HFFc6 (cell line): ENCODE results near the gene IFITM10. TPM values are rescaled to one million over a fixed set of nuclear protein-coding genes. Genes with fewer than 3 reads are reported as not detected.

Source experiments
- DNase-seq: peaks from one replicate; pipeline ENCODE4 v3.0.0-alpha.2; 2018
- H3K27ac Mint-ChIP-seq: 2 replicates; pipeline ENCODE4 v1.8.0; 2020; ENCODE audit warnings: mild to moderate bottlenecking, mixed read lengths
- H3K27me3 Mint-ChIP-seq: 2 replicates; pipeline ENCODE4 v1.8.0; 2021; ENCODE audit warnings: mild to moderate bottlenecking, moderate library complexity, mixed read lengths; ENCODE audit not compliant: insufficient read depth
- H3K36me3 Mint-ChIP-seq: 2 replicates; pipeline ENCODE4 v1.8.0; 2021; ENCODE audit warnings: low read depth, mixed read lengths
- H3K4me1 Mint-ChIP-seq: 2 replicates; pipeline ENCODE4 v1.8.0; 2020; ENCODE audit warnings: low read depth, mixed read lengths
- H3K4me3 Mint-ChIP-seq: 2 replicates; pipeline ENCODE4 v1.8.0; 2020; ENCODE audit warnings: mild to moderate bottlenecking, moderate library complexity, mixed read lengths
- H3K9me3 Mint-ChIP-seq: 2 replicates; pipeline ENCODE4 v1.8.0; 2020; ENCODE audit warnings: mild to moderate bottlenecking, mixed read lengths
- total RNA-seq, 6 experiments: library from RNA; stranded (reverse); fragmentation: NEBNext Ultra II Directional; extraction: Animal tissue kit (Norgen Biotek cat#: 25700); gene quantifications; 2 replicates in 1 of 6; 3 replicates in 5 of 6; pipeline ENCODE4 v1.2.3, GENCODE V29; 2021
- TF ChIP-seq, protein P1 (sequence below): fragments of 200-600 bp; sonication (generic); IDR thresholded peaks from 2 replicates; pipeline ENCODE4 v1.5.0; 2021; ENCODE audit warnings: antibody characterized with exemption, mild to moderate bottlenecking

IFITM10 gene
- total RNA-seq, 6 experiments from 2014 or later, result 0.21 to 0.71 (median 0.45) TPM

- 0 out of 2 replicates have a peak, but pooled peaks cover 6% of the 10 kb centered on the region for H3K4me1 Mint-ChIP-seq
Observed at GRCh38 chr11:1755692-1756561, 5.5 kb upstream of the IFITM10 start.

DNA sequence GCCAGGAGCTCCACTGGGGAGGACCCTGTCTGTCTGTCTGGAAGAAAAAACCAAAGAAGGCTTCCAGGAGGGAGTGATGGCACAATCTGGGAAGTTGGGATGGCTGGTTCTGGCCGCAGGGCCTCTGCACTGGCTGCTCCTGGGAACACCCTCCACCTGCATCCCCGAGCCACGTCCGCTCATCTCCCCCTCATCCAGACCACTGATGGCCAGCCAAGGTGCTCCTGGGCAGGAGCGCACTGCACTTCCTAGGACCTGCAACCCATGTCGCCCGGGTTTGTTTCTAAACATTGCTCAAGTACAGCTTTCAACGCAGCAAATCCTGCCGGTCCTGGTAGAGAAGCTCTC is 4.9 kb upstream of the IFITM10 start:
- TF ChIP-seq, protein P1, sequence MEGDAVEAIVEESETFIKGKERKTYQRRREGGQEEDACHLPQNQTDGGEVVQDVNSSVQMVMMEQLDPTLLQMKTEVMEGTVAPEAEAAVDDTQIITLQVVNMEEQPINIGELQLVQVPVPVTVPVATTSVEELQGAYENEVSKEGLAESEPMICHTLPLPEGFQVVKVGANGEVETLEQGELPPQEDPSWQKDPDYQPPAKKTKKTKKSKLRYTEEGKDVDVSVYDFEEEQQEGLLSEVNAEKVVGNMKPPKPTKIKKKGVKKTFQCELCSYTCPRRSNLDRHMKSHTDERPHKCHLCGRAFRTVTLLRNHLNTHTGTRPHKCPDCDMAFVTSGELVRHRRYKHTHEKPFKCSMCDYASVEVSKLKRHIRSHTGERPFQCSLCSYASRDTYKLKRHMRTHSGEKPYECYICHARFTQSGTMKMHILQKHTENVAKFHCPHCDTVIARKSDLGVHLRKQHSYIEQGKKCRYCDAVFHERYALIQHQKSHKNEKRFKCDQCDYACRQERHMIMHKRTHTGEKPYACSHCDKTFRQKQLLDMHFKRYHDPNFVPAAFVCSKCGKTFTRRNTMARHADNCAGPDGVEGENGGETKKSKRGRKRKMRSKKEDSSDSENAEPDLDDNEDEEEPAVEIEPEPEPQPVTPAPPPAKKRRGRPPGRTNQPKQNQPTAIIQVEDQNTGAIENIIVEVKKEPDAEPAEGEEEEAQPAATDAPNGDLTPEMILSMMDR, result no peak
- H3K9me3 Mint-ChIP-seq, result no peaks in the 10 kb centered on the region
- no peak for DNase-seq
- H3K27me3 Mint-ChIP-seq, result no peaks in the 10 kb centered on the region; the same call in 1 of the 2 replicates
- H3K4me1 Mint-ChIP-seq, result peaks cover 7% of the 10 kb centered on the region
- H3K36me3 Mint-ChIP-seq, result no peaks in the 10 kb centered on the region
- H3K27ac Mint-ChIP-seq, result no peak overlapping the region
- no peak overlapping the region for H3K4me3 Mint-ChIP-seq

More at GRCh38 chr11:1755692-1756561, 5.5 kb upstream of the IFITM10 start:
- DNase-seq, result no peak
- H3K27me3 Mint-ChIP-seq, result no peaks in the 10 kb centered on the region; the same call in 1 of the 2 replicates
- TF ChIP-seq, protein P1, result no peak
- H3K36me3 Mint-ChIP-seq, result no peaks in the 10 kb centered on the region
- H3K4me3 Mint-ChIP-seq, result no peak overlapping the region
- H3K9me3 Mint-ChIP-seq, result no peaks in the 10 kb centered on the region
- no peak overlapping the region for H3K27ac Mint-ChIP-seq

GRCh38 chr11:1754376-1755150 is 4.2 kb upstream of the IFITM10 start:
- H3K36me3 Mint-ChIP-seq, result no peaks in the 10 kb centered on the region
- TF ChIP-seq, protein P1, result no peak
- no peak overlapping the region for H3K27ac Mint-ChIP-seq
- H3K4me1 Mint-ChIP-seq, result peaks cover 12% of the 10 kb centered on the region
- no peak overlapping the region for H3K4me3 Mint-ChIP-seq
- no peaks in the 10 kb centered on the region for H3K9me3 Mint-ChIP-seq
- DNase-seq, result no peak
- peaks cover 6% of the 10 kb centered on the region for H3K27me3 Mint-ChIP-seq

DNA sequence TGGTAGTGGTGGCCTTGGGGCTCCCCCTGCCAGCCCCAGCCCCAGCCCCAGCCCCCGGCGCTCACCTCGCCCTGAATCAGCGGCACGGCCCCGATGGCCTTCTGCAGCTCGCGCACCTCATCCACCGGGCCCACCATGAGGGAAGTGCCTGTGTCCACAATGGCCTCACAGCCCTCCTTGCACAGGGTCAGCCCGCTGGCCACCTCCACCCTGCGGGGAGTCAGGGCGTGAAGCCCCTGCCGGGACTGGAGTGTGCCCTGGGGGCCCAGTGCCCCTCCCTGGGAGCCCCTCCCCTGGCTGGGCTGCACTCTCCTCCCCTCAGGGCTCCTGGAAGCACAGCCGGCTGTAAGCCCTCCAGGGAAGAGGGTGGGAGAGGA is 3.5 kb upstream of the IFITM10 start:
- no peak for DNase-seq
- H3K4me1 Mint-ChIP-seq, result peaks cover 14% of the 10 kb centered on the region
- no peak overlapping the region for H3K4me3 Mint-ChIP-seq
- H3K36me3 Mint-ChIP-seq, result no peaks in the 10 kb centered on the region
- no peak overlapping the region for H3K27ac Mint-ChIP-seq
- no peaks in the 10 kb centered on the region for H3K9me3 Mint-ChIP-seq
- peaks cover 8% of the 10 kb centered on the region for H3K27me3 Mint-ChIP-seq
- TF ChIP-seq, protein P1, result no peak

DNA sequence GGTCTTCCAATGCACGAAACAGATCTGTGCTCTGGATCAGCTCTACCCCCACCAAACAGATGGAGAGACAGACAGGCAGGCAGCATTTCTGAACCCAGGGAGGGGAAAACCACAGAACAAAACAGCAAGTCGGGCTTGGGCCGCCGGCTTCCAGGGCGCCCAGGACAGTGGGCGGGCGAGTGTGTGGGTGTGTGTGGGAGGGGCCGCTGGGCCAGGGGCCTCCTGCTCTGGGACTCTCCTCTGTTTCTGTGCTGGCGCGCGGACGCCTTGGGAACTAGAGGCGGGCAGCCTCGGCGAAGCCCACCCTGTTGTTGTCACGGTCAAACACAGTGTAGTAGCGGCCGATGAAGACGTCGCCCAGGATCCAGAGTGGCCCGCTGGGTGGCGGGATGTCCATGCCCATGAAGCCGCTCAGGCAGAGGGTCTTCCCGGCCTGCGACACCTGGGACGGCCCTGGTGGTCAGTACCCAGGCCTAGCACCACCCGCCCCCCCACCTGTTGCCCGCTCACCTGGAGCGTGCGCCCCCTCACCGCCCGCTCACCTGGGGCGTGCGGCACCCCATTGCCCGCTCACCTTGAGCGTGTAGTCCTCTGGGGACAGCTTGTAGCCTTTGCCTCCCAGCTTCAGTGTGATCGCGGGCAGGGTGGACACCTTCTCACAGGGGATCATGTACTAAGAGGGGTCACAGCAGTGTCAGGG is 3.0 kb upstream of the IFITM10 start:
- TF ChIP-seq, protein P1, result no peak
- Mint-ChIP-seq H3K36me3 (no peaks in the 10 kb centered on the region), H3K4me1 (peaks cover 14% of the 10 kb centered on the region), H3K27me3 (peaks cover 8% of the 10 kb centered on the region), H3K27ac (no peak overlapping the region), H3K9me3 (no peaks in the 10 kb centered on the region), H3K4me3 (no peak overlapping the region)
- DNase-seq, result no peak
